ENCODE data around the gene XRCC5.

DNA sequence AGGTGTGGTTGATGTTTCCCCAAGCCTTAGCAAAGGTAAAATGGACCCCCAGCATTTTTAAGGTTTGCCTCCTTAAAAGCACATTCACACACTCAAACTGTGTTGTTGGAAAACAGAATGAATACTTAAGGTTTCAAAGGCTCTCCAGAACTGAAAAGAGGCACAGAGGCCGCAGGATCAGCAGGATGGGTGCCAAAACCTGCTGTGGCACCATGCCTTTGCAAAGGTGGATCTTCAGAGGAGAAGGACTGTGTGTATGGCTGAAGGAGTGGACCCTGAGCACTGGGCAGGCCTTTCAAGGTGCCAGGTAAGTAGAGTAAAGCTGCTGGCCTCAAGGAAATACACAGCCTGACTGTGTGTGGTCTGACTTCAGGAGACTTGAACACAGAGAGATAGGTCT, 127.3 kb downstream of the XRCC5 start:
- TF ChIP-seq POLR2A (IDR thresholded peaks at IDR 0.05; ENCODE audit: low read depth, low read length) = no peak
- no peak for TF ChIP-seq POLR2AphosphoS5 (IDR thresholded peaks at IDR 0.05; ENCODE audit: low read depth, low read length)

Data from GM12892 (cell line).